SH-SY5Y (cell line): Measurements from ENCODE around the gene GPC5.

ENCODE experiments used
- GATA2 ChIP-seq: IDR thresholded peaks from 2 replicates; pipeline ENCODE4 v1.6.1; 2011; ENCODE audit warnings: mild to moderate bottlenecking, low read depth, low read length
- GATA3 ChIP-seq: IDR thresholded peaks from 2 replicates; pipeline ENCODE4 v1.6.1; 2011; ENCODE audit warnings: low read depth, mild to moderate bottlenecking, low read length, moderate library complexity

DNA sequence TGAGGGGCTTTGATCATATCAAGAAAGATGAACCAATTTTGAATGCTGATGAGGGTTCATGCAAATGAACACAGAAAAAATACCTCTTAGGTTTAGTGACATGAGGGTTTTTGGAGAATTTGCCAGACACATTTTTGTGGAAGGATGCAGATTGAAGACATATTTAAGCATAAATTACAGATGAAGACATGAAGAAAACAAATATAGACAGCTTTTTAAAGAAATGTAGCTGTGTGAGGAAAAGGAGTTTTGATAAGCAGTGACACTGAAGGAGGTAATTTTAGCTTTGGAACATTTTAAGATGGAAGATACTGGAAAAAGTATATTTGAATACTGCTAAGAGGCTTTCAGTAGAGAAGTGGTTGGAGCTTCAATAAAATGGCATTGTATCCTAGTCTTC, 1017.4 kb downstream of the GPC5 start:
- no peak for TF ChIP-seq GATA3
- TF ChIP-seq GATA2: no peak
